GM19351 (cell line): ENCODE data around the gene PMS1.
"Not testable (repeated sequence)": the region's sequence is repeated elsewhere in the genome, so short reads cannot be mapped to it uniquely, and the experiment has no call there.

Experiments used
- ATAC-seq: cut with Tn5 transposase; IDR thresholded peaks from one replicate; pipeline ENCODE4 v1.9.1; 2021; ENCODE audit warnings: mild to moderate bottlenecking, moderate library complexity; ENCODE audit not compliant: unreplicated experiment

PMS1 gene

GRCh38 chr2:189860161-189860560 lies 75.9 kb downstream of the PMS1 start:
- no peak for ATAC-seq

- no peak for ATAC-seq
Observed at GRCh38 chr2:189862751-189863150, 78.5 kb downstream of the PMS1 start.

GRCh38 chr2:189865826-189866225 lies 81.6 kb downstream of the PMS1 start:
- no peak for ATAC-seq

- ATAC-seq = no peak
Observed at GRCh38 chr2:189866296-189866695, 82.0 kb downstream of the PMS1 start.

- no peak for ATAC-seq
Observed at GRCh38 chr2:189868896-189869295, 84.6 kb downstream of the PMS1 start.

GRCh38 chr2:189870381-189871085 lies 86.3 kb downstream of the PMS1 start:
- no peak for ATAC-seq

GRCh38 chr2:189873696-189874095 lies 89.4 kb downstream of the PMS1 start:
- ATAC-seq = no peak

- no peak for ATAC-seq
Observed at GRCh38 chr2:189874586-189875320, 90.5 kb downstream of the PMS1 start.

GRCh38 chr2:189876271-189876670 lies 92.0 kb downstream of the PMS1 start:
- no peak for ATAC-seq

- no peak for ATAC-seq
Observed at GRCh38 chr2:189879716-189880081, 95.4 kb downstream of the PMS1 start.

GRCh38 chr2:189880429-189880828 lies 96.2 kb downstream of the PMS1 start:
- ATAC-seq = no peak

GRCh38 chr2:189880832-189881492 lies 96.7 kb downstream of the PMS1 start:
- no peak for ATAC-seq

- no peak for ATAC-seq
Observed at GRCh38 chr2:189885368-189885767, 101.1 kb downstream of the PMS1 start.

GRCh38 chr2:189892546-189893294 lies 108.5 kb downstream of the PMS1 start:
- not testable (repeated sequence) for ATAC-seq

- ATAC-seq = no peak
Observed at GRCh38 chr2:189896809-189897208, 112.6 kb downstream of the PMS1 start.

- ATAC-seq = no peak
Observed at GRCh38 chr2:189899101-189899500, 114.9 kb downstream of the PMS1 start.

- no peak for ATAC-seq
Observed at GRCh38 chr2:189900726-189901125, 116.5 kb downstream of the PMS1 start.

- no peak for ATAC-seq
Observed at GRCh38 chr2:189901664-189902063, 117.4 kb downstream of the PMS1 start.

GRCh38 chr2:189913821-189914220 lies 129.6 kb downstream of the PMS1 start:
- no peak for ATAC-seq

- no peak for ATAC-seq
Observed at GRCh38 chr2:189916651-189917050, 132.4 kb downstream of the PMS1 start.
